Measurements from ENCODE around the gene TCTN1. TPM values are rescaled to one million over a fixed set of nuclear protein-coding genes. Genes with fewer than 3 reads are reported as not detected.

The TCTN1 gene
- total and polyA plus RNA-seq, 2 of the 8 experiments (the other 6 are each of a cell fraction or from before 2014, with no cell fraction given), result 14.7 to 16.4 TPM

DNA sequence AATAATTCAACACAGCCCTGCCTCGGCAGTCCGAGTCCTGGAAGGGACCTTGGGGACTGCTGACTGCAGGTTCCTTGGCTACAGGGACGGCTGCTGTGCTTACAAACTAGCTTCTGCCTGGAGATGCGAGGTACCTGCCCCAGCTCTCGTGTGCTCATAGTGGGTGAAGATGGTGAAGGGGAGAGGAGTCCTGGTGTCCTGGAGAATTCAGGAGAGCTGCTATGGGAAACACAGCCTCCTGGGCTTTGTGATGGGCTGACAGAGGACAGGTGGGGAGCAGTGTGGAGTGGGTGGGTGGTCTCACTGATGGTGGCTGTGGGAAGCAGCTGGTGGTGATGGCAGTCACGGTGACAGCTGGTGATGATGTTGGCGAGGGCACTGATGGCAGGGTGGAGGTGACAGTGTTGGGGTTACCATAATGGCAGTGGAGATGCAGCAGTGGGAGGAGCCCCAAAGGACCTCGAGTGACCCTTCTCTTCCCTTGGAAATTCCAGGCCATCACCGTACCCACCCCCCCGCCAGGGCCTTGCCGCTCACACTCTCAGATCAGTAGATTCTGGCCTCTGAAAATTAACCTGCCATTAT lies 42.2 kb downstream of the TCTN1 start:
- Histone ChIP-seq H4K91ac (replicated peaks; ENCODE audit: insufficient read length, low read length) (no peak overlapping the region), H3K23ac (ENCODE audit: insufficient read length) (no peak overlapping the region), H3K36me3 (ENCODE audit: control insufficient read depth in 2 of 4, insufficient read depth in 4 of 4, low read length in 3 of 4) (no peaks in the 10 kb centered on the region), H2BK120ac (replicated peaks; ENCODE audit: low read depth, low read length) (no peak overlapping the region), H3K79me2 (ENCODE audit: control insufficient read depth in 1 of 2, insufficient read depth in 2 of 2, low read length in 2 of 2) (no peaks in the 10 kb centered on the region), H3K14ac (ENCODE audit: insufficient read length) (no peak overlapping the region), H3K4me2 (ENCODE audit: insufficient read depth in 1 of 2, low read depth in 2 of 2, low read length in 2 of 2) (no peak overlapping the region), H2BK5ac (ENCODE audit: low read depth, low read length) (0 out of 2 replicates have a peak overlapping the region, but pooled peaks have one; percentile 24), H3K56ac (replicated peaks; ENCODE audit: insufficient read length, low read depth, low read length) (no peak overlapping the region), H2BK20ac (ENCODE audit: low read length) (no peak overlapping the region), H4K8ac (ENCODE audit: extremely low read depth, insufficient read depth, low read length) (no peak overlapping the region), H4K20me1 (replicated peaks in 1 of 2; ENCODE audit: control insufficient read depth in 1 of 2, insufficient read depth in 2 of 2, low read length in 2 of 2) (no peaks in the 10 kb centered on the region), H3K9ac (replicated peaks in 1 of 4; ENCODE audit: extremely low read depth in 1 of 4, low read depth in 3 of 4, low read length in 3 of 4) (peak overlapping the region in 1 of 4 experiments; percentile 26; a peak in 1 of 7 replicates), H3K18ac (ENCODE audit: extremely low read depth, low read length) (no peak overlapping the region), H3K27ac (ENCODE audit: low read depth, low read length) (no peak overlapping the region), H4K5ac (ENCODE audit: insufficient read length, low read depth, low read length) (no peak overlapping the region), H3K23me2 (ENCODE audit: low read depth, low read length) (no peaks in the 10 kb centered on the region), H2BK12ac (ENCODE audit: low read depth, low read length) (peak overlapping the region; percentile 84; the same call in 1 of the 2 replicates), H3K79me1 (ENCODE audit: low read depth, low read length) (no peaks in the 10 kb centered on the region), H3K4me3 (ENCODE audit: extremely low read depth in 1 of 4, insufficient read depth in 2 of 4, low read depth in 3 of 4, low read length in 4 of 4) (no peak overlapping the region), H3K27me3 (replicated peaks in 1 of 4; ENCODE audit: control insufficient read depth in 3 of 4, extremely low read depth in 1 of 4, insufficient read depth in 3 of 4, low read length in 3 of 4) (no peaks in the 10 kb centered on the region), H2AK5ac (ENCODE audit: low read depth, low read length) (peak overlapping the region; percentile 90; the same call in 1 of the 2 replicates), H3K9me3 (ENCODE audit: insufficient read depth in 2 of 2, low read depth in 1 of 2, low read length in 1 of 2) (no peaks in the 10 kb centered on the region), H3K4me1 (replicated peaks in 1 of 4; ENCODE audit: control insufficient read depth in 3 of 4, insufficient read depth in 4 of 4, low read length in 3 of 4) (peaks cover 2 to 9% (median 3%) of the 10 kb centered on the region in 4 experiments; a peak in 6 of 7 replicates), H2BK15ac (ENCODE audit: low read length) (0 out of 2 replicates have a peak overlapping the region, but pooled peaks have one; percentile 83), H3K4ac (replicated peaks; ENCODE audit: insufficient read length, low read depth, low read length) (peak overlapping the region; percentile 70), H2AFZ (ENCODE audit: low read length) (no peak overlapping the region)
- DNase-seq (ENCODE audit: low read depth in 1 of 2, low spot score in 2 of 2), result no peak
- 86% methylated on average over 11 of the region's 11 CpGs; no CpG with 5 or more reads in 1 of the 2 experiments for WGBS, 2 experiments (ENCODE audit: extremely low coverage in 1 of 2, insufficient coverage in 1 of 2, insufficient read length in 1 of 2, insufficient replicate concordance in 2 of 2, low coverage in 1 of 2, low lambda C conversion rate in 2 of 2, missing lambda C conversion rate in 1 of 2)
- ChIA-PET CTCF (ENCODE audit: partially characterized antibody) (interaction anchor here (0.6 to 1.6 kb wide), 4 partner anchors 12 to 120 kb away, joined by 3 to 4 read pairs (median 4); no protein-coding TSS in a partner anchor), POLR2A (ENCODE audit: partially characterized antibody) (no interaction called here)
- FAIRE-seq, result no peak
- TF ChIP-seq TAF1 (IDR thresholded peaks at IDR 0.05; ENCODE audit: low read depth, low read length), result no peak
- no peak for TF ChIP-seq EGR1 (IDR thresholded peaks at IDR 0.05; ENCODE audit: borderline replicate concordance, low read depth, low read length)
- TF ChIP-seq MAFK (IDR thresholded peaks at IDR 0.05; ENCODE audit: low read depth, low read length), result no peak
- TF ChIP-seq CHD2 (IDR thresholded peaks at IDR 0.05; ENCODE audit: low read length), result no peak
- TF ChIP-seq EZH2 (IDR thresholded peaks at IDR 0.05; ENCODE audit: low read depth, low read length, severe bottlenecking), result no peak
- TF ChIP-seq RAD21 (IDR thresholded peaks at IDR 0.05 in 1 of 2, conservative IDR thresholded peaks at IDR 0.05 in 1 of 2; ENCODE audit: low read depth in 2 of 2, low read length in 2 of 2), result no peak
- TF ChIP-seq TAF7 (optimal IDR thresholded peaks at IDR 0.05; ENCODE audit: borderline replicate concordance, low read depth, low read length), result no peak
- no peak for TF ChIP-seq POLR2A (IDR thresholded peaks at IDR 0.05; ENCODE audit: control extremely low read depth in 1 of 2, low read depth in 2 of 2, low read length in 2 of 2)
- no peak for TF ChIP-seq ASH2L (IDR thresholded peaks at IDR 0.05; ENCODE audit: low read length)
- no peak for TF ChIP-seq SAP30 (IDR thresholded peaks at IDR 0.05; ENCODE audit: insufficient read depth, insufficient replicate concordance, low read length)
- no peak for TF ChIP-seq SP4 (IDR thresholded peaks at IDR 0.05; ENCODE audit: low read length)
- no peak for TF ChIP-seq FOSL1 (IDR thresholded peaks at IDR 0.05; ENCODE audit: insufficient read depth, low read depth, low read length)
- TF ChIP-seq RXRA (IDR thresholded peaks at IDR 0.05; ENCODE audit: insufficient read depth, low read depth, low read length), result no peak
- TF ChIP-seq SIRT6 (IDR thresholded peaks at IDR 0.05; ENCODE audit: low read length), result no peak

Data from H1 (cell line).